Lower leg skin (tissue), 3 donors: ENCODE measurements around the gene EPHA6.

Source experiments
- POLR2A ChIP-seq, 2 donors: fragments of 450-650 bp; IDR thresholded peaks; one replicate each; pipeline ENCODE4 v1.6.1; 2016 to 2017; ENCODE audit warnings: antibody characterized with exemption in 2 of 2, mild to moderate bottlenecking in 1 of 2, moderate library complexity in 1 of 2
- TF ChIP-seq, protein P1 (sequence below), 3 donors: fragments of 450-650 bp; IDR thresholded peaks; one replicate each; pipeline ENCODE4 v1.5.1; 2016; ENCODE audit warnings: antibody characterized with exemption in 3 of 3, mild to moderate bottlenecking in 3 of 3, moderate library complexity in 2 of 3

DNA sequence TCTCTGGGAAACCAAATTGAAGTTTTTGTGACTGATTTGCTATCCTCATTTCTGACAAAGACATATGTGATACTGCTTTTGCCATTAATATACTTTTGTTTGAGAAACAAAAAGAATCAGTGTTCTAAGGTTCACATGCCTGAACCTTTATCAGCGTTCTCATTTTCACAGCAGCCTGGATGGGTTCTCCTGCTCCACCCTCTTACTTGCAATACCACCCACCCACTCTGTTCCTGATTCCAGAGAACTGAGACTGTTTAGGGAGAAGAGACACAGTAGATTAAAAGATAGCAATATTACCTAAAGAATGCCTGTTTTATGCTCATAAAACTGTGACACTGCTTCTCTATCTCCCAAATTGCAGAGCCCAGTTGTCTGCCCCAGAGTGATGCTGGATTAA is 924.4 kb downstream of the EPHA6 start:
- TF ChIP-seq, protein P1, sequence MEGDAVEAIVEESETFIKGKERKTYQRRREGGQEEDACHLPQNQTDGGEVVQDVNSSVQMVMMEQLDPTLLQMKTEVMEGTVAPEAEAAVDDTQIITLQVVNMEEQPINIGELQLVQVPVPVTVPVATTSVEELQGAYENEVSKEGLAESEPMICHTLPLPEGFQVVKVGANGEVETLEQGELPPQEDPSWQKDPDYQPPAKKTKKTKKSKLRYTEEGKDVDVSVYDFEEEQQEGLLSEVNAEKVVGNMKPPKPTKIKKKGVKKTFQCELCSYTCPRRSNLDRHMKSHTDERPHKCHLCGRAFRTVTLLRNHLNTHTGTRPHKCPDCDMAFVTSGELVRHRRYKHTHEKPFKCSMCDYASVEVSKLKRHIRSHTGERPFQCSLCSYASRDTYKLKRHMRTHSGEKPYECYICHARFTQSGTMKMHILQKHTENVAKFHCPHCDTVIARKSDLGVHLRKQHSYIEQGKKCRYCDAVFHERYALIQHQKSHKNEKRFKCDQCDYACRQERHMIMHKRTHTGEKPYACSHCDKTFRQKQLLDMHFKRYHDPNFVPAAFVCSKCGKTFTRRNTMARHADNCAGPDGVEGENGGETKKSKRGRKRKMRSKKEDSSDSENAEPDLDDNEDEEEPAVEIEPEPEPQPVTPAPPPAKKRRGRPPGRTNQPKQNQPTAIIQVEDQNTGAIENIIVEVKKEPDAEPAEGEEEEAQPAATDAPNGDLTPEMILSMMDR (IDR thresholded peaks at IDR 0.05): no peak
- no peak for TF ChIP-seq POLR2A (IDR thresholded peaks at IDR 0.05)
